Left ventricle myocardium inferior (tissue), 1 donor: ENCODE results near the gene TRAP1. TPM values are rescaled to one million over a fixed set of nuclear protein-coding genes. Genes with fewer than 3 reads are reported as not detected.
A peak's percentile ranks its signal among the peaks of the same experiment; 100 is the strongest.
"Not testable (repeated sequence)": the region's sequence is repeated elsewhere in the genome, so short reads cannot be mapped to it uniquely, and the experiment has no call there.

Experiments
- DNase-seq: peaks from one replicate; pipeline ENCODE4 v3.0.0-alpha.2; 2020
- H3K27ac ChIP-seq: fragments of 200-600 bp; replicated peaks from 2 replicates; pipeline ENCODE4 v1.8.0; 2021
- H3K27me3 ChIP-seq: fragments of 200-600 bp; 2 replicates; pipeline ENCODE4 v1.8.0; 2021; ENCODE audit warnings: low read depth
- H3K36me3 ChIP-seq: fragments of 200-600 bp; 2 replicates; pipeline ENCODE4 v1.8.0; 2021
- H3K4me1 ChIP-seq: fragments of 200-600 bp; 2 replicates; pipeline ENCODE4 v1.8.0; 2021
- H3K4me3 ChIP-seq: fragments of 200-600 bp; 2 replicates; pipeline ENCODE4 v1.8.0; 2021; ENCODE audit warnings: mild to moderate bottlenecking, moderate library complexity
- H3K9me3 ChIP-seq: fragments of 200-600 bp; replicated peaks from 2 replicates; pipeline ENCODE4 v1.8.0; 2021
- CTCF ChIP-seq: fragments of 200-600 bp; IDR thresholded peaks from 2 replicates; pipeline ENCODE4 v1.8.0; 2021; ENCODE audit warnings: antibody characterized with exemption, mild to moderate bottlenecking, borderline replicate concordance
- intact Hi-C: fragments of 100-400 bp; cut with micrococcal nuclease; formaldehyde crosslinking; loops from one replicate; pipeline ENCODE4 v1.11.0; 2022
- total RNA-seq: library from RNA; stranded (reverse); fragmentation: NEBNext Ultra II Directional; extraction: Animal tissue kit (Norgen Biotek cat#: 25700); gene quantifications from one replicate; pipeline ENCODE4 v1.2.1, GENCODE V29; 2021
- donor health status: DM: no; HTN: yes; CAD: no; lungs with severe emphysema.

TRAP1 gene
- total RNA-seq, 1 donor from 2014 or later, result 128 TPM

DNA sequence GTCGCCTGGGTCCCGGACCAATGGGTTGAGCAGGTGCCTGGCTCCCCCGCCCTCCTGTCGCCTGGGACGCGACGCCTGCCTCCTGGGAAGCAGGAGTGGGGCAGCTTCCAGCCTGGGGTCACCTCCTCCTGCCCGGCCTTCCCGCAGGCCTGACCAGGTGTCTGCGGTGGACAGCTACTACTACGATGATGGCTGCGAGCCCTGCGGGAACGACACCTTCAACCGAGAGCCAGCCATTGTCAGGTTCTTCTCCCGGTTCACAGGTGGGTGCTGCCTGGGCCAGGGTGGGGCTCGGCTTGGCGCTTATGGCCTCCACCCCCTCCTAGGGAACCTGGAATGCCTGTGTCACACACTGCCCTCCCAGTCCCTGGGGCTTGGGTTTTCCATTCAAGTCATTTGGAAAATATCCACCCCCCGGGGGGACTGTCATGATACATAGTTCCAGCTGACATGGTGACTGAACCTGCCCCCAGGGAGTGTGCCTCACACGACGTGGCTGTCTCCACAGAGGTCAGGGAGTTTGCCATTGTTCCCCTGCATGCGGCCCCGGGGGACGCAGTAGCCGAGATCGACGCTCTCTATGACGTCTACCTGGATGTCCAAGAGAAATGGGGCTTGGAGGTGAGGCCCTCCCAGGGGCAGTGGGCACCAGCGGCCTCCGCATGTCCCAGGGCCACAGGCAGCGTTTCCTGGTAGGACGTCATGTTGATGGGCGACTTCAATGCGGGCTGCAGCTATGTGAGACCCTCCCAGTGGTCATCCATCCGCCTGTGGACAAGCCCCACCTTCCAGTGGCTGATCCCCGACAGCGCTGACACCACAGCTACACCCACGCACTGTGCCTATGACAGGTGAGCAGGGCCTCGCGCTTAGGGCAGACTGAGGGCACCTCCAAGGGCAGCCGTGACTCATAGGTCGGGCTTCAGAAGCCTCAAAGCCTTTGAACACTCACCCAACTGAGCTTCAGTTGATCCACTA lies 60.5 kb downstream of the TRAP1 start:
- Histone ChIP-seq H3K4me3 (no peak overlapping the region), H3K4me1 (peaks cover 21% of the 10 kb centered on the region), H3K27ac (no peak overlapping the region), H3K9me3 (no peaks in the 10 kb centered on the region), H3K36me3 (peaks cover 62% of the 10 kb centered on the region), H3K27me3 (no peaks in the 10 kb centered on the region)
- DNase-seq, result no peak
- no peak for TF ChIP-seq CTCF
- intact Hi-C loops, result no loop called here

- intact Hi-C loops, H3K9me3 ChIP-seq, H3K4me3 ChIP-seq, H3K27ac ChIP-seq, DNase-seq, H3K27me3 ChIP-seq: not testable (repeated sequence)
- H3K36me3 ChIP-seq, result peaks cover 62% of the 10 kb centered on the region
- peaks cover 21% of the 10 kb centered on the region for H3K4me1 ChIP-seq
Observed at GRCh38 chr16:3656160-3656490, 61.2 kb downstream of the TRAP1 start.

- peaks cover 60% of the 10 kb centered on the region for H3K36me3 ChIP-seq
- no peak for TF ChIP-seq CTCF
- no peak for DNase-seq
Observed at GRCh38 chr16:3655396-3656159, 61.7 kb downstream of the TRAP1 start.

GRCh38 chr16:3655030-3655395 lies 62.3 kb downstream of the TRAP1 start:
- H3K9me3 ChIP-seq, result no peaks in the 10 kb centered on the region
- H3K4me3 ChIP-seq, result no peak overlapping the region
- no peak for DNase-seq
- no peak for TF ChIP-seq CTCF
- H3K27ac ChIP-seq, result peak overlapping the region; percentile 47
- intact Hi-C loops, result no loop called here
- H3K4me1 ChIP-seq, result peaks cover 21% of the 10 kb centered on the region
- H3K27me3 ChIP-seq, result no peaks in the 10 kb centered on the region
- peaks cover 55% of the 10 kb centered on the region for H3K36me3 ChIP-seq

More at GRCh38 chr16:3655396-3656159, 61.7 kb downstream of the TRAP1 start:
- no peak overlapping the region for H3K4me3 ChIP-seq
- intact Hi-C loops, result no loop called here
- no peaks in the 10 kb centered on the region for H3K27me3 ChIP-seq
- peaks cover 21% of the 10 kb centered on the region for H3K4me1 ChIP-seq
- H3K9me3 ChIP-seq, result no peaks in the 10 kb centered on the region
- H3K27ac ChIP-seq, result peak overlapping the region; percentile 47

DNA sequence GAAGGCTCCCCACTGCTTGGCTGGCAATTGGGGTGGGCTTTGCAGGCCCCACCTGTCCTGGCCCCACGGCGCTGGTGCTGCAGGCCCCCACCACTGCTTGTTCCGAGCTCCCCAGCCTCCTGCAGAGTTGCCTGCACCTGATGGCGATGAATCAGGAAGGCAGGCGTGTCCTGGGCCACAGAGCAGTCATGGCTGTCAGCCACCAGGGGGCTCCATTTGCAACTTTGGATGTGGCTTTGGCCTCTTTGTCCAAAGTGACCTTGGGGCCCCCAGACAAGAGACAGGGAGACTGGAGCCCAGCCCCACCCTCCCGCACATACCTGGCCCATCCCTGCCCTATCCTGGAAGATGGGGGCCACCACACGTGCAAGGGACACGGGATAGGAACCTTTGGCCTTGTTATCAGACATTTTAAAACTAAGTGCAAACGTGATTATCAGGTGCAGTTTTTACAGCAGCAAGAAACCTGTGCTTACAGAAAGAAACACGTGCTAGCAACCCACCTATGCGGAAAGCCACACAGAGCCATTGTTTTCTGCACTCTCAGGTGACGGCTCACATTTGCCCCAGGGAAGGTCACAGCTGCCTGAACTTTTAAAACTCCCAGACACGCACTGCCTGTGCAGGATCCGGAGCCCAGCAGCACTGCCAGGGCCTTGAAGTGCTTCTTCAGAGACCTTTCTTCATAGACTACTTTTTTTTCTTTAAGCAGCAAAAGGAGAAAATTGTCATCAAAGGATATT lies 62.9 kb downstream of the TRAP1 start, which contains the start of gene DNASE1:
DNASE1 (plus strand) TSS at position 443 of the 743 bp plus-strand sequence. CDS start 683 bp downstream, outside the sequence.
- peak; percentile 71 for TF ChIP-seq CTCF
- Histone ChIP-seq H3K4me1 (peaks cover 21% of the 10 kb centered on the region), H3K9me3 (no peaks in the 10 kb centered on the region), H3K27ac (peak within 1 kb of the TSS; percentile 47), H3K36me3 (peaks cover 49% of the 10 kb centered on the region), H3K27me3 (no peaks in the 10 kb centered on the region), H3K4me3 (no peak within 1 kb of the TSS)
- intact Hi-C loops, result no loop called here
- peak; percentile 43 for DNase-seq
